ENCODE measurements around the gene TENM4. TPM values are rescaled to one million over a fixed set of nuclear protein-coding genes. Genes with fewer than 3 reads are reported as not detected.

The TENM4 gene
- polyA plus RNA-seq, 1 of the 3 experiments (the other 2 are of a cell fraction) = 16.7 TPM

GRCh38 chr11:78768345-78768744 lies 672.5 kb downstream of the TENM4 start:
- Histone ChIP-seq H3K9me3 (no peaks in the 10 kb centered on the region), H3K4me1 (ENCODE audit: control insufficient read depth in 1 of 2, insufficient read depth in 2 of 2, low read depth in 1 of 2, low read length in 1 of 2) (peaks cover 0 to 9% of the 10 kb centered on the region in 2 experiments; a peak in 2 of 4 replicates), H3K9ac (no peak overlapping the region), H4K20me1 (ENCODE audit: insufficient read depth) (no peaks in the 10 kb centered on the region), H3K27me3 (ENCODE audit: insufficient read depth) (no peaks in the 10 kb centered on the region), H3K27ac (ENCODE audit: low read depth in 2 of 2, low read length in 1 of 2) (no peak overlapping the region), H3K9me2 (no peaks in the 10 kb centered on the region), H3K4me2 (no peak overlapping the region), H2AFZ (ENCODE audit: low read depth) (no peak overlapping the region), H3K36me3 (replicated peaks in 1 of 2; ENCODE audit: control insufficient read depth in 1 of 2, insufficient read depth in 2 of 2, low read length in 1 of 2) (peaks cover 11 to 51% of the 10 kb centered on the region in 2 experiments), H3F3A (replicated peaks; ENCODE audit: insufficient read depth) (no peaks in the 10 kb centered on the region), H3K4me3 (ENCODE audit: low read depth in 2 of 2, low read length in 1 of 2) (no peak overlapping the region), H3K79me2 (ENCODE audit: insufficient read depth) (no peaks in the 10 kb centered on the region)
- no peak for TF ChIP-seq FOXJ3 (CRISPR knock-in tag; IDR thresholded peaks at IDR 0.05)
- peak; percentile 82 for TF ChIP-seq REST (IDR thresholded peaks at IDR 0.05; ENCODE audit: low read depth, low read length)
- TF ChIP-seq EZH2phosphoT487 (IDR thresholded peaks at IDR 0.05; ENCODE audit: borderline replicate concordance, low read depth) = no peak
- no peak for TF ChIP-seq MAX (IDR thresholded peaks at IDR 0.05; ENCODE audit: low read depth)
- POLR2A ChIA-PET = no interaction called here
- WGBS (ENCODE audit: low lambda C conversion rate) = 89% methylated on average over 2 of the region's 3 CpGs
- no peak for DNase-seq
- CTCF ChIA-PET = interaction anchor here (1.4 to 1.7 kb wide), 2 partner anchors 12 to 23 kb away, joined by 3 to 6 read pairs; no protein-coding TSS in a partner anchor

GRCh38 chr11:78767027-78767932 lies 673.5 kb downstream of the TENM4 start:
- H3K9me2 ChIP-seq = no peaks in the 10 kb centered on the region
- no peak for TF ChIP-seq SMC3 (IDR thresholded peaks at IDR 0.05; ENCODE audit: low read depth, low read length)
- H3K36me3 ChIP-seq (replicated peaks in 1 of 2; ENCODE audit: control insufficient read depth in 1 of 2, insufficient read depth in 2 of 2, low read length in 1 of 2) = peaks cover 11 to 55% of the 10 kb centered on the region in 2 experiments
- WGBS (ENCODE audit: low lambda C conversion rate) = 93% methylated on average over 8 of the region's 8 CpGs
- H3K4me3 ChIP-seq (ENCODE audit: low read depth in 2 of 2, low read length in 1 of 2) = no peak overlapping the region
- POLR2A ChIA-PET = no interaction called here
- no peaks in the 10 kb centered on the region for H3F3A ChIP-seq (replicated peaks; ENCODE audit: insufficient read depth)
- H3K79me2 ChIP-seq (ENCODE audit: insufficient read depth) = no peaks in the 10 kb centered on the region
- H3K9me3 ChIP-seq = no peaks in the 10 kb centered on the region
- H3K27me3 ChIP-seq (ENCODE audit: insufficient read depth) = no peaks in the 10 kb centered on the region
- H3K27ac ChIP-seq (ENCODE audit: low read depth in 2 of 2, low read length in 1 of 2) = no peak overlapping the region; a peak in 1 of 4 replicates
- peaks cover 0 to 2% of the 10 kb centered on the region in 2 experiments; a peak in 1 of 4 replicates for H3K4me1 ChIP-seq (ENCODE audit: control insufficient read depth in 1 of 2, insufficient read depth in 2 of 2, low read depth in 1 of 2, low read length in 1 of 2)
- DNase-seq = no peak
- H4K20me1 ChIP-seq (ENCODE audit: insufficient read depth) = no peaks in the 10 kb centered on the region
- CTCF ChIA-PET = interaction anchor here (1.1 to 1.7 kb wide), 3 partner anchors 13 to 32 kb away, joined by 3 to 6 read pairs (median 3); no protein-coding TSS in a partner anchor
- H3K4me2 ChIP-seq = no peak overlapping the region
- no peak overlapping the region for H3K9ac ChIP-seq
- H2AFZ ChIP-seq (ENCODE audit: low read depth) = no peak overlapping the region

All from SK-N-SH (cell line).